GM18907 (cell line): ENCODE measurements around the gene PTPRA.

Source experiments
- ATAC-seq: cut with Tn5 transposase; IDR thresholded peaks from one replicate; pipeline ENCODE4 v1.9.1; 2021; ENCODE audit warnings: mild to moderate bottlenecking, moderate library complexity; ENCODE audit not compliant: unreplicated experiment

Gene PTPRA

GRCh38 chr20:3085571-3086072 is 212.3 kb downstream of the PTPRA start:
- ATAC-seq = no peak

GRCh38 chr20:3088031-3088430 is 214.8 kb downstream of the PTPRA start:
- ATAC-seq = no peak
